ENCODE measurements around the gene BOC.

BOC gene

DNA sequence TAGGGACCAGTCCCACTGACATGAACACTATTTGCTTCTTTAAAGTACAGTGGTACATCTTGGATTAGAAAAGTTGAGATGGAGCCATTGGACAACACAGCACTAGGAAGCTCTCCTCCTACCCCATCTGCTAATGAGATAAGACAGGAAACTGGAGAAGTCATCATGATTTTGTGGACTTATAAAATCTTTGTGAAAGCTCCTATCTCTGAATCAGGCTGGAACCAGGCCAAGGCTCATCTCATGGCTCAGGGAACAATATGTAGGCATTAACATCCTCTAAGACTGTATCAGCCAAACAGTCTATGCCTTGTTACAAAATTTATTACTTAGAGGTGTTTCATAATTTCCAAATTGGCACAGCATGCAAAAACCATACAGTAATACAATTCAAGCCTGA, 84.1 kb downstream of the BOC start:
- DNase-seq, result no peak

DNA sequence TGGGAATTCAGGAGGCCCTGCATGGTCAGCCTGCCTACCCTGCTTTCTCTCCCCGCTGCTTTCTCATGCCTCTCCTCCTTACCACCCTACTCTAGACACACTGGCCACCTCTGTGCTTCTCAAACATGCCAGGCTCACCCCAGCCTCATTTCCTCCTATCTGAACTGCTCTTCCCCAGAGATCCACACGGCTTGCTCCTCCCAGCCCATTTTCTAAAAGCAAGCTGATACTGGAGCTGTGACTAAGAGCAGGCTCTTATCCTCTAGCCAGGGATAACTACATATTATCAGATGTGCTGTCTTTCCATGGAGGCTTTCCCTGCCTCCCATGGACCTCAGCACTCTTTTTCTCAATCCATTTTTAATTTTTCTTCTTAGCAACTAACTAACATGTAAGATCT, 85.9 kb downstream of the BOC start:
- DNase-seq, result no peak

DNA sequence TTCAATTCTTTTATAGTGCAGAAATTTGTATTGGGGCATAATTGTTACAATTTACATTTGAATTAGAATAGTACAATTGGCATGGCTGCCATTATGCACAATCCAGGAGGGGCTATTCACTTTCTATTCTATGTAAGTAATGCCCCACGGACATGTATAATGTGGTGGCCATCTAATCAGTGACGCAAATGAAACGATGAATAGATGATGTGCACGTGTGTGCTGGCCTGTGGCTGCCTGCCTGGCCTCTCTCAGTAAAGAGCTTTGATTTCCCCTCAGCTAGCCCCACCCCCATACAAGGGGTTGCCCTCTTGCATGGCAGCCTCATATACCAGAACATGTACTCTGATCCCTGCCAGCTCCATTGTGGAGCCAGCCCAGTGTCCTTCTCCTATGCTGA, 86.5 kb downstream of the BOC start:
- DNase-seq, result no peak

DNA sequence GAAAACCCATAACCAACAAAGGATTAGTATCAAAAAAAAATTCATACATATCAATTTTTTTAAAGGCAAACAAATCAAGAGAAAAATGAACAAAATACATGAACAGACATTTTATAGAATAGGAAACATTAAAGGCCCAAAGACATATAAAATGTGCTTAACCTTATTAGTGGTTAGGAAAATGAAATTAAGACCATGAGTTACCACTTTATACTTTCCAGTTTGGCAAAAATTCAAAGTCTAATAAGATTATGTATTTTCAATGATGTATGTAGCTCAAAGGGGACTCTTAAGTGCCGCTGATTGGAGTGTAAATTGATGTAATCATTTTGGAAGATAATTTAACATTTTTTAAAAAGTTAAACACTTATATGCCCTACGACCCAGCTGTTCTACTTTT, 89.2 kb downstream of the BOC start:
- DNase-seq, result no peak

DNA sequence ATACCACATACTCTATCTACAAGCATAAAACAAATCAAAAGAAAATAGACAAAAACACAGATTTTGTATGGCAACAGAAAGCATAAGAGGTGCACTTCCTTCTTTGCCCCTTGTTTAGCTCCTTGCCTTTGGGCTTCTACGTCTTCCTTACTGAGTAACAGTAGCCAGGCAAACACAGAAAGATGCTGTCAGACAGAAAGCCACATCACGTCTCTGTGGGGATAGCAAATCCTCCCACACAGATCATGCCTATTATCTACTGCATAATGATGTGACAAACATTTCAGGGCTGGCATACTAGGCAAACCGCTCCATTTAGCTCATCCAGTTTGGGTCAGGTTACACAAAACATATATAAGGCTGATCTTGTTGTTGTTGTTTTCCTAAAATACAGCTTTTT, 92.7 kb downstream of the BOC start:
- DNase-seq, result no peak

DNA sequence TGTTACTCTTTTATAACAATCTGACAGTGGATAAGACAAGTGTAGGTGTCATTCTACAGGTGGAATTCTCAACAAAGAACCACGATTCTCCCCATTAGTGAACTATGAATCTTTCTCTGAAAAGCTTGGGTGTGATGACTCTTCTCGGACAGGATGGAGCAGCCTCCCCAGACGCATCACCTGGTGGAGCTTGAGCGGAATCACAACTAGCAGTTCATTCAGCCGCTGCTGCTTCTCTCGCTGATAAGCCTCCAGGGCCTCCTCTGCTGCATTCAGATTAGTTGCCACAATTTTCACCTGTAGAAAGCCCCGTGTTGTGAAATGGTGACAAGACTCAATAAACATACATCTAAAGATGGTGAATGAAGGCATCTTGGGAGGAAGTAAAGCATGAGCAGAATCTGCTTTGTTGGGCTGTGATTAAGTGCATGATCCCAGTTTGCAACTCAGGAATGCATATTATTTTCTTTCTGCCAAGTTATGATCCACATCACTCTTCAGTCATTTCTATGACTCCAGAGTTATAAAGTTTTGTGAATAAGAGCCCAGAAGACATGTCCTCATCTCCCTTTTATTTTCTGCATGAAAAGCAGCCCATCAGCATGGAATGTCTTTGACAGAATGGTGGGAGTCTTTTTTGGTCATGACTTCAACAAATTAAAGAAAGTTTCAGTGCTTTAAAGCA, 93.6 kb downstream of the BOC start:
- no peak for DNase-seq

DNA sequence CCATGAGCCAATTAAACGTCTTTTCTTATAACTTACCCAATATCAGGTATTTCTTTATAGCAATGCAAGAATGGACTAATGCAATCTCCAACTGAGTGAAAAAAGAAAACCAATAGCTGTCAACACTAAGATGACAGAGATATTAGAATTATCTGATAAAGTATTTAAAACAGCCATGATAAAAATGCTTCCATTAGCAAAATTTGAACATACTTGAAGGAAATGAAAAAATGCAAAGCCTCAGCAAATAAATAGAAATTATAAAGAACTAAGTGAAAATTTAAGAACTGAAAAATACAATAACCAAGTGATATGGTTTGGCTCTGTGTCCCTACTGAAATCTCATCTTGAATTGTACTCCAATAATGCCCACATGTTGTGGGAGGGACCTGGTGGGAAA, 99.6 kb downstream of the BOC start:
- no peak for DNase-seq

DNA sequence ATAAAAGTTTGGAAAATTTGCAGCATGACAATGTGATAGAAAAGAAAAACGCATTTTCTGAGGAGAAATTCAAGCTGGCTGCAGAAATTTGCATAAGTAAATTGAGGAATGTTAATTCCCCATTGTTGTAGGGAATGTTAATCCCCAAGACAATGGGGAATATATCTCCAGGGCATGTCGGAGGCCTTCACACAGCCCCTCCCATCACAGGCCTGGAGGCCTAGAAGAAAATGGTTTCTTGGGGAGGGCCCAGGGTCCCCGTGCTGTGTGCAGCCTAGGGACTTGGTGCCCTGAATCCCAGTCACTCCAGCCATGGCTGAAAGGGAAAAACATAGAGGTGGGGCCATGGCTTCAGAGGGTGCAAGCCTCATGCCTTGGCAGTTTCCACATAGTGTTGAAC, 101.1 kb downstream of the BOC start:
- DNase-seq, result no peak

DNA sequence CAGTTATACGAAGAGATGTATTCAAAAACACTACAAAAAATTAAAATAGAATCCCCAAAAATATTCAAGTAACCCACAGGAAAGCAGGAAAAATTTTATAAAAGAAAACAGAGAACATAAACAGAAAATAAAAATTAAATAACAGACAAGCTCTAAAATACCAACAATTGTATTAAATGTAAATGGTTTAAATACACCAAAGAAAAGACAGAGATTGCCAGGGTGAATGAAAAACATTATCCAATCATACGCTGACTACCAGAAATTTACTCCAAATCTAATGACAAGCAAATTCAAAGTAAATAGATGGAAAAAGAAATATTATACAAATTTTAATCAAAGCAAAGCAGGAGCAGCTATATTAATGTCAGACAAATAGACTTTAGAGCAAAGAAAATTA, 103.6 kb downstream of the BOC start:
- DNase-seq, result no peak

DNA sequence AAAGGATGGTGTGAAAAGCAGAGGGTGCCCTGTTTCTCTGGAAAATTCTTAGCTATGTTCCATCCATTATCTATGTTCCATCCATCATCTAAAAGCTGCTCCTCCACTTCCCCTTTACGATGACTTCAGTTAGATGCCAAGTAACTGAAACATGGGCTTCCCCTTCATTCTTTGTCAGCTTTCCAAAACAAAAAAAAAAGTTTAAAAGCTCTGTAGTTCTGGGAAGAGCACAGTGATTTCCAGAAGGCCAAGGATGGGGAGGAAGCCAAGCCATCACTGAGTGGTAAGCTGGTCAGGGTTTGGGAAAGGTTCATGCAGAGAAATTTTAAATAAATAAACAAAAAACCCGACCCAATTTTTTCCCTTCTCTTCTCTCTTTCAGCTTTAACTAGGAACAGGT, 118.4 kb downstream of the BOC start:
- DNase-seq, result no peak

DNA sequence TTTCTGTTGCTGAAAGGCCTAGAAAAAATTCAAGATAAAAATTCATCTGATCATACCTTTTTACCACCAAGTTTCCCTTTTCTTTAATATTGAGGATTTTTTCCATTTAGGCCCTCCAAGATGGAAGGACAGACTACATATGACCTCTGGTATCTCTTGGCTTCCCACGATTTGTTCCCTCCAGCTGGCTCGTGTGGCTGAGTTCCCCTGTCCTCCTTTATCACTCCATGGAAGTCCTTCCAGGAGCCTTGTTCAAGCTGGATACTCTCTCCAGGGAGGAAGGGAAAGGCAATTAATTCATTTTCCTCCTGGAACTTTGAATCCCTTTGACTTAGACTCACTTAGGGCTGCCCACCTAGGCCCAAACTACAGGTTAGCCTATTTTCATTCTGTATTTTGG, 119.4 kb downstream of the BOC start:
- no peak for DNase-seq

DNA sequence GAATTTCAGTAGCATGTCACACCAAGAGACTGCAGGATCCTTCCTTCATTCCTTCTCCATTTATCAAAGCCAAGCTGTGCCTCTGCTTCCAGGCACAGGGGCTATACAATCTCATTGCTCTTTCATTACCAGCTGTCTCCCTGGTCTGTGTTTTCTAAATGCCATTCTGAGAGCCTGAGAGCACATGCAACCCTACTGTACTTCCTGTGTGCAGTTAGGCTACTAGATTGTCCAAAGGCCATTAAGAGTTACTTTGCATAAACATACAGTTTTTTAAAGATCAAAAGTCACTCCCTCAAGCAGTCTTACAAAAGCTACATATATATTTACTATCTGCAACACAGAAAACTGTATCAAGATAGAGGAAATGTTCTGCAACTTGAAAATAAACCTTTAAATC, 119.8 kb downstream of the BOC start:
- DNase-seq, result no peak
